Activated CD4-positive, alpha-beta T cell treated with anti-CD3 and anti-CD28 coated beads for 36 hours (primary cell): Measurements from ENCODE around the gene GRPR. TPM values are rescaled to one million over a fixed set of nuclear protein-coding genes. Genes with fewer than 3 reads are reported as not detected.

Experiments used
- ATAC-seq: fragments of 200-7000 bp; cut with Tn5 transposase; one replicate; pipeline ENCODE4 v1.10.0; 2021; ENCODE audit warnings: mild to moderate bottlenecking, moderate library complexity
- CTCF ChIA-PET: fragments of 350-600 bp; sonication (Branson Sonifier 250); formaldehyde crosslinking; loops from one replicate; lab custom pipeline; 2021; ENCODE audit warnings: antibody characterized with exemption; lab: Charles Lee
- POLR2A ChIA-PET: fragments of 350-600 bp; sonication (Branson Sonifier 250); formaldehyde crosslinking; loops from one replicate; lab custom pipeline; 2021; ENCODE audit warnings: antibody characterized with exemption, inconsistent platforms; lab: Charles Lee
- DNase-seq: peaks from one replicate; pipeline ENCODE4 v3.0.0-alpha.2; 2020
- H3K27ac Mint-ChIP-seq: one replicate; pipeline ENCODE4 v1.8.0; 2021; ENCODE audit warnings: mixed read lengths
- H3K27me3 Mint-ChIP-seq: one replicate; pipeline ENCODE4 v1.8.0; 2021; ENCODE audit warnings: mixed read lengths
- H3K36me3 Mint-ChIP-seq: one replicate; pipeline ENCODE4 v1.8.0; 2021; ENCODE audit warnings: low read depth, mixed read lengths
- H3K4me1 Mint-ChIP-seq: one replicate; pipeline ENCODE4 v1.8.0; 2021; ENCODE audit warnings: mixed read lengths
- H3K4me3 Mint-ChIP-seq: one replicate; pipeline ENCODE4 v1.8.0; 2021; ENCODE audit warnings: mild to moderate bottlenecking, moderate library complexity, mixed read lengths
- H3K9me3 Mint-ChIP-seq: one replicate; pipeline ENCODE4 v1.8.0; 2021; ENCODE audit warnings: low read depth, mixed read lengths
- intact Hi-C, 2 experiments: fragments of 100-400 bp; cut with DNase I in 1 of 2; cut with micrococcal nuclease in 1 of 2; formaldehyde crosslinking; loops; one replicate each; pipeline versions ENCODE4 v1.14.2 to v1.15.1; 2022 to 2024; cut with DNase I, micrococcal nuclease
- total RNA-seq, 2 experiments: library from RNA; stranded (reverse); gene quantifications; one replicate each; pipeline ENCODE4 v1.2.3, GENCODE V29; 2021

Gene GRPR
- total RNA-seq, 2 experiments from 2014 or later: not detected

DNA sequence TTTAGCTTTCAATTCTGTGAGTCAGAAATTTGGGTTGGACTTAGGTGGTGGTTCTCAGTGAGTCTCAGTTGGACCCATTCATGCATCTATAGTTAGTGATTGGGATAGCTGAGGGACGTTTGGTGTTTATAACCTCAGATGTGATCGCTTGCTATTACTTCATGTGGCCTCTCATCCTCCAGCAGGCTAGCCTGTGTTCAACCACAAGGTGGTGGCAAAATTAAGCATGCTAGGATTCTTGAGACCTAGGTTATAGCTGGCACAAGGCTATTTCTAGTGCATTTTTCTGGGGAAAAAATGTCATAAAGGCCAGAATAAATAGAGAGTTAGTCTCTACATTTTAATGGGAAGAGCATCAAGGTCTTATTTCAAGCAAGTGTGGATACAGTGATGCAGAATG, 10.9 kb upstream of the GRPR start:
- ChIA-PET CTCF (no interaction called here), POLR2A (no interaction called here)
- Mint-ChIP-seq H3K9me3 (no peaks in the 10 kb centered on the region), H3K4me3 (no peak overlapping the region), H3K4me1 (no peaks in the 10 kb centered on the region), H3K27me3 (no peaks in the 10 kb centered on the region), H3K27ac (no peak overlapping the region), H3K36me3 (no peaks in the 10 kb centered on the region)
- no peak for ATAC-seq
- intact Hi-C loops: no loop called here
- DNase-seq: no peak

DNA sequence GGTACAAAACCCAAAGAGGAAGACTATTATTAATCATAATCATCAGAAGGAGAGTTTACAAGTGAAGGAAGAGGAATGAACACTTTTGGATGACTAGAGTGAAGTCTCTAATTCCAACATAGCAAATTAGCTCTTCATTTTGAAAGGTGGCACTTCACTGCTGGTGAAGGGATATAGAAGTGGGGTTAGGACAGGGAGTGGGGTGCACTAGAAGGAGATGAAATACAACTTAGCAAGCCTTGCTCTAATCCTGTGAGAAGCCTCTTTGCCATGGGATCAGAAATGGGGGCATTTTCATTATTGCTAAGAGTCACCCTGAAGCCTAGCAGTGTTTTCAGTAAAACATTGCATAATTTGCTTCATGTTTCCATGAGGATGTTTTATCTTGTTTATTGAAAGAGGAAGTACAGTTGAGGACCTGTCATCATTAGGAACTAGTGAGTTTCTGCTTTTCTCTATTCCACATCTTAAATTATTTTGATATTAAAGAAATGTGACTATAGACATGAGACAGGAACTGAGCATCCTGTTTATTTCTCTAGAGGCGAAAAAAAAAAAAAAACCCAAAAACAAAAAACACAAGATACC, 9.3 kb upstream of the GRPR start:
- ChIA-PET POLR2A (no interaction called here), CTCF (no interaction called here)
- ATAC-seq: no peak
- Mint-ChIP-seq H3K27ac (no peak overlapping the region), H3K4me3 (no peak overlapping the region), H3K36me3 (no peaks in the 10 kb centered on the region), H3K9me3 (peaks cover 2% of the 10 kb centered on the region), H3K4me1 (peaks cover 5% of the 10 kb centered on the region), H3K27me3 (no peaks in the 10 kb centered on the region)
- intact Hi-C loops: no loop called here
- DNase-seq: no peak

DNA sequence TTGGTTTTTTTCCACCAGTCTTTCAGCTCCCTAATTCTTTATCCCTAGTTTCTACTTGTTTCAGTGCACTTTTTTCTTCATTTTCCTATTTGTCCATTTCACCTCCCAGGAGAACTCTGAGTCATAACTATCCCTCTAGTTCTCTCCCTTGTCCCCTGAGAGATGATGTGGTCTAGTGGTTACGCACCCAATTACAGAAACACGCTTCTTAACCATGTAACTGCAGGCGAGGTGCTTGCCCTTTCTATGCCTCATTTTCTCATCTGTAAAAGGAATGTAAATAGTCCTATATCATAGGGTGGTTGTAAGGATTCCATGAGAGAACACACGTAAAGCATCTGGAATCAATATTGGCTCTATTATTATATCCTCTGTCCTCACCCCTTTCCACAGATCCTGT, 8.8 kb upstream of the GRPR start:
- ChIA-PET POLR2A (no interaction called here), CTCF (no interaction called here)
- ATAC-seq (no peak), DNase-seq (no peak)
- intact Hi-C loops: no loop called here
- Mint-ChIP-seq H3K4me3 (no peak overlapping the region), H3K27me3 (no peaks in the 10 kb centered on the region), H3K36me3 (no peaks in the 10 kb centered on the region), H3K27ac (no peak overlapping the region), H3K9me3 (peaks cover 5% of the 10 kb centered on the region), H3K4me1 (peaks cover 10% of the 10 kb centered on the region)

DNA sequence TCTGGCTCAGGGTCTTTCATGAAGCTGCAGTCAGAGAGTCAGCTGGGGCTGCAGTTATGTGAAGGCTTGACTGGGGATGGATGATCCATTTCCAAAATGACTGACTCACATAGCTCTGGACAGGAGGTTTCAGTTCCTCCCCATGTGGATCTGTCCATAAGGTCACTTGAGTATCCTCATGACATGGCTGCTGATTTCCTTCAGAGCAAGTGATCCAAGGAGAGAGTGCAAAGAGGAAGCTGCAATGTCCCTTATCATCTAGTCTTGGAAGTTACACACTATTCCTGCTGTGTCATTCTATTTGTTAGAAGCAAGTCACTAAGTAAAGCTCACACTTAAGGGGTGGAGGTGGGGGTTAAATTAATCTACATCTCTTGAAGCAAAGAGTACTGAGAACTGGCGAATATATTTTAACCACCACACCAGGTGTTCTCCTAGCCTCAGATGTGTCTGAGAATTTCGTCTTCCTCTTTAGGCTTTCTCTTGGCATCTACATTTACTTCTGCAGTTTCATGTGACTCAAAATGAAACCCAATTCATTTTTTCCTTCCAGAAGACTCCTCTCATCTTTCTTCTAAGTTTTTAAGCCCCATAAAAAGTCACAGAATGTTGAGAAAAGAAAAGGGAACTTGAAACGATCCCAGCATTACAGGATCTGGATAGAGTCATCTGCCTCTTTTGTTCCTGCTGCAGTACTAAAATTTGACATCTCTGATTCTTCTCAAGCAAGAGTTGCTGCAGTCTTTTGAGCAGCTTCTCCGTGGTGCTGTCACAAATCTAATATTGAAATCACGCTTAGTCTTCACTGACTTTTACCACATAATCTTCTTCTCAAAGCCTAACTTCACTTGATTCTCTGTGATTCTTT, 3.8 kb upstream of the GRPR start:
- no peak for DNase-seq
- Mint-ChIP-seq H3K4me1 (peaks cover 22% of the 10 kb centered on the region), H3K27ac (no peak overlapping the region), H3K36me3 (no peaks in the 10 kb centered on the region), H3K27me3 (peaks cover 8% of the 10 kb centered on the region), H3K4me3 (no peak overlapping the region), H3K9me3 (peaks cover 5% of the 10 kb centered on the region)
- POLR2A ChIA-PET: no interaction called here
- CTCF ChIA-PET: no interaction called here
- intact Hi-C loops: loop anchor here in 1 of 2 experiments (5.0 kb wide), 1 partner anchor 132 kb away; no protein-coding TSS in a partner anchor
- peak; percentile 80 for ATAC-seq

DNA sequence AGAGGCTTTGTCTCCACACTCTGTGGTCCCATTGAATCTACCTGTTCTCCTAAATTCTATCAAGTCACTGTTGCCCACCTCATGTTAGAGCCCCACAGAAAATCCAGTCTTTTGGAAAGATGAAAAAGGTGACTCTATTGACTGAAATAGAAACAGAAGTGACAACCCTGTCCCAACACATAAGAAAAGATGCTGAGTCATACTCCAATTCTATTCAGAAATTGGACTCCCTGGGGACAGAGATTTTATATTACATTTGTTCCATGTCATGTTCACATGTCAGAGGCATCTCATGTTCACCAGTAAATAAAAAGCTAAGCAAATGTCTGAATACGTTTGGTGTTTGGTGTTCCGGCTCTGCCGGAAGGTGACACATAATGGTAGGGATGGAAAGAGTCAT, 2.9 kb upstream of the GRPR start:
- POLR2A ChIA-PET: no interaction called here
- intact Hi-C loops: loop anchor here in 1 of 2 experiments (5.0 kb wide), 1 partner anchor 133 kb away; no protein-coding TSS in a partner anchor
- H3K9me3 Mint-ChIP-seq: peaks cover 5% of the 10 kb centered on the region
- DNase-seq (no peak), ATAC-seq (no peak)
- peaks cover 8% of the 10 kb centered on the region for H3K27me3 Mint-ChIP-seq
- H3K27ac Mint-ChIP-seq: no peak overlapping the region
- no peak overlapping the region for H3K4me3 Mint-ChIP-seq
- H3K4me1 Mint-ChIP-seq: peaks cover 22% of the 10 kb centered on the region
- CTCF ChIA-PET: no interaction called here
- H3K36me3 Mint-ChIP-seq: no peaks in the 10 kb centered on the region

DNA sequence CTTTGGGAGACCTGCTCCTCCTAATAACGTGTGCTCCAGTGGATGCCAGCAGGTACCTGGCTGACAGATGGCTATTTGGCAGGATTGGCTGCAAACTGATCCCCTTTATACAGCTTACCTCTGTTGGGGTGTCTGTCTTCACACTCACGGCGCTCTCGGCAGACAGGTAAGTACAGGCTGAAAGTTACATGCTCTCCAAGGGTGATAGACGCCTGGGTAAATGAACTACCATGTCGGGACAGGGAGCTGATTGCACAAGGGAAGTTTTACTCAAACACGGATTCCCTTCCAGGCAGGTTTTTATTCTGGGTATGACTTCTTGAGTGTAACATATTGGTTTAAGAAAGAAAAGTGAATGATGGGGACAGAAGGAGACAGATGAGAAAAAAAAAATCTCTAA, 836 bp downstream of the GRPR start:
- CTCF ChIA-PET: interaction anchor here (1.1 kb wide), 1 partner anchor 11 kb away, joined by 3 read pairs; no protein-coding TSS in a partner anchor
- Mint-ChIP-seq H3K27ac (no peak overlapping the region), H3K4me3 (no peak overlapping the region), H3K9me3 (peaks cover 2% of the 10 kb centered on the region), H3K27me3 (peaks cover 16% of the 10 kb centered on the region), H3K4me1 (peaks cover 16% of the 10 kb centered on the region), H3K36me3 (no peaks in the 10 kb centered on the region)
- ATAC-seq: no peak
- no peak for DNase-seq
- intact Hi-C loops: loop anchor here in 1 of 2 experiments (5.0 kb wide), 1 partner anchor 137 kb away; no protein-coding TSS in a partner anchor
- POLR2A ChIA-PET: no interaction called here

DNA sequence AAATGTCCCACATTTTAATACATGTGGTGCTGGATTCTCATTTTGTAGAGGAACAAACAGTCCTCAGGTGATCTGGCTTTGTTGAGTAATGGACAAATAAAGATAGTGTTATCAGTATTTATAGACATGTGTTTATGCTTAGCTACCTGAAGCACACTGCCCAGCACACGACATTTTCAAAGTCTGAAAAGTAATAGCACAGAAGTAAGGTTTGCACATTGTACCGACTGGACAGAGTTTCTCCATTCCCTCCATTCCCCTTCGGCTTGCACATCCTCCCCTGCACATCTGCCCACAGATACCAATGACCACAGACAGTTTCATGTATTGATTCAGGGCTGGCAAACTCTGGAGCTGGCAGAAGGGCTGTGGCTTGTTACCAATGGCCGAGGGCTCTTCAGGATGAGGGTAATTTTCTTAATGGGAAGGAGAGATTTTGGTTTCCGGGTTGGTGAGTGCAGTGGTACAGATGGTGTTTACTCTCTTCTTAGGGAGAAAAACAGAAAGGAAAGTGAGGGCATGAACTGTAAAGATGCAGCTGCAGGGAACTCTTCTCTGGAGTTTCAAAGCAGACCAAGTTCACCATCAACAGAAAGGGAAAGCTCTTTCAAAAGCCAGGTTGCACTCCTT, 2.3 kb downstream of the GRPR start:
- Mint-ChIP-seq H3K27ac (no peak overlapping the region), H3K36me3 (no peaks in the 10 kb centered on the region), H3K4me1 (peaks cover 2% of the 10 kb centered on the region), H3K27me3 (peaks cover 16% of the 10 kb centered on the region), H3K9me3 (no peaks in the 10 kb centered on the region), H3K4me3 (no peak overlapping the region)
- intact Hi-C loops: no loop called here
- ChIA-PET CTCF (interaction anchor here (1.3 kb wide), 1 partner anchor 8 kb away, joined by 3 read pairs; no protein-coding TSS in a partner anchor), POLR2A (no interaction called here)
- no peak for ATAC-seq
- no peak for DNase-seq

DNA sequence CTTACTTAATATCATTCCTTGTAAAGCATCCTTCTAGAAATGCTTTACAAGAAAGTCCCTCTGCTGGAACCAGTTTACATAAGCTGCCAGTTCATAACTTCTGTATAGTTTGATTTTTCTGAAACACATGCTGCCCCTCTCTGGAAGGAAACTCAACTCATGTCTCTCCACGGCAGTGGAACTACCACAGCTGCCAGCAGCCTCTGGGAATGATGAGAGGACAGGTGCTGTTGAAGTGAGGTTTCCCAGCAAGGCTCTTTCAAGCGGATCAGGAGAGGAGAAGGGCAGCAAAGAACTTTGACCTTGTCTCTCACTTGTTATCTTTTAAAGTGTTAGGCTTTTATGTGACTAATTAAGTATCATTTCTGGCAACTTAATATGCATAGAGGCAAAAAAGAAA, 7.3 kb downstream of the GRPR start:
- ATAC-seq (no peak), DNase-seq (no peak)
- no peaks in the 10 kb centered on the region for H3K9me3 Mint-ChIP-seq
- no peak overlapping the region for H3K4me3 Mint-ChIP-seq
- peaks cover 12% of the 10 kb centered on the region for H3K27me3 Mint-ChIP-seq
- no peaks in the 10 kb centered on the region for H3K4me1 Mint-ChIP-seq
- H3K27ac Mint-ChIP-seq: no peak overlapping the region
- intact Hi-C loops: loop anchor here in 1 of 2 experiments (10.0 kb wide), 1 partner anchor 366 kb away; no protein-coding TSS in a partner anchor
- CTCF ChIA-PET: no interaction called here
- POLR2A ChIA-PET: no interaction called here
- H3K36me3 Mint-ChIP-seq: no peaks in the 10 kb centered on the region

DNA sequence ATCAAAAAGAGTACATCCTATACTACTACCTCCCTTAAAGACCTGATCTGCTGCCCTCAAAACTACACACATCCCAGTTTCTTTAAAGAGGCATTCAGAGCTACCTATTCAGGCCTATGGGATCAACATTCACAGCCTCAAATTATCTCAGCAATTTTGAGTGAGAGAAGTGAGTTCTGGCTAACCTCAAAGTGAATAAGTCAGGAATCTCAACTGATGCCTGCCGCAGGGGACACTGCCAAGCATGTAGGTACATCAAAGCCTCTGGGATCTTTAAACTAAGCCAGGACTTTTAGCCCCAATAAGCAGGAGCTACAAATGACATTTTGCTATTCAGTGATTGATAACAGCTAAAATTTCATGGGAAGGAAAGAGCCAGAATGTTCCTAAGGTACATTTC, 11.6 kb downstream of the GRPR start:
- ChIA-PET POLR2A (no interaction called here), CTCF (no interaction called here)
- DNase-seq (no peak), ATAC-seq (no peak)
- H3K4me1 Mint-ChIP-seq: no peaks in the 10 kb centered on the region
- no peak overlapping the region for H3K4me3 Mint-ChIP-seq
- H3K27ac Mint-ChIP-seq: no peak overlapping the region
- H3K9me3 Mint-ChIP-seq: no peaks in the 10 kb centered on the region
- H3K36me3 Mint-ChIP-seq: no peaks in the 10 kb centered on the region
- H3K27me3 Mint-ChIP-seq: peaks cover 6% of the 10 kb centered on the region
- intact Hi-C loops: loop anchor here in 1 of 2 experiments (10.0 kb wide), 1 partner anchor 370 kb away; no protein-coding TSS in a partner anchor

DNA sequence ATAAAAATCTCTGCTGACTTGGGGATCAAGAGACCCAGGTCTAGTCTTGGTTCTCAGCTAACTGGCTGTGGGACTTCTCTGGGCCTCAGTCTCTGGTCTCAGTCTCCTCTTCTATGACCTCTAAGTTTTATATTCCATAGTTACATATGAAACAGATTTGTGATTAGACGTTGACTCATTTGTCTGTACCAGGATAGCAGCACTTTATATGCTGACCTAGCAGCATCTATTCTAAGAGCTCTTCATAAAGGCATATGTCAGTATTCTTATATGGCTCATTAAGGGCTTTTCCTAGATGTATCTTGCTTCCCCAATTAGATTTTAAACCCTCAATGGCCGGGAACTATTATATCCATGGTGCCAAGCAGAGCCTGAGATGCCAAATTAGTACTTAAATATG, 12.7 kb downstream of the GRPR start:
- Mint-ChIP-seq H3K4me1 (peaks cover 3% of the 10 kb centered on the region), H3K4me3 (no peak overlapping the region), H3K9me3 (no peaks in the 10 kb centered on the region), H3K27ac (no peak overlapping the region), H3K27me3 (peaks cover 9% of the 10 kb centered on the region), H3K36me3 (no peaks in the 10 kb centered on the region)
- ATAC-seq (no peak), DNase-seq (no peak)
- CTCF ChIA-PET: interaction anchor here (1.1 kb wide), 1 partner anchor 13 kb away, joined by 3 read pairs; the partner anchor contains the start of gene GRPR
- POLR2A ChIA-PET: no interaction called here
- intact Hi-C loops: loop anchor here in 1 of 2 experiments (10.0 kb wide), 1 partner anchor 371 kb away; no protein-coding TSS in a partner anchor

DNA sequence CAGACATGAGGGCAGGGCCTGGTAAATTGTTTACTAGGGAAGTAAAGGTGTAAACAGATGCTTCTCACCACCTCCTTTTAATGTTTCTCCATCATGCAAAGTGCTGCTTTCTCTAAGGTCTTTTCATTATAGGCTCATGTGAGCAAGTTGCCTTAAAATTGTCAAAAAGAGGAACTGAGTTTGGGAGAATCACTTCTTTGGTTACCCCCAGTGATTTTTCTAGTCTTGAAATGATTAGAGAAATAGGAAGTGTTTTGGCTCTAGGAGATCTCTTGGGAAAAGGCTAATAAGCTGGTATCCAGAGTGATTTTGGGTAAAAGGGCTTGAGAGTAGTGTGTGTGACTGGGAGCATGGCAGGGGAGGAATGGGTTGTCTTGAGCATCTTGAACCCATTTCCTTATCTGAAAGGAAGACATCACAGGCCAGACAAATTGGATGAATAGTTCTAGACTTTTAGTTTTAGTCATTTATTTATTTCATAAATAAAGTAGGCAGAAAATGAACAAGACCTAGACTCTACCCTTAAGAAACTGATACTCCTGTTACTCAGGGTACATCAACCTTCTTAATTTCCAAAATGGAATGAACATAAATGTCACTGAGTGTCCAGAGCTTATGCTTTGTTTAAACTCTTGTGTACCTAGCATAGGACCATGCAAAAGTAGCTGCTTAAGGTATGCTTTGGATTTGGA, 14.2 kb downstream of the GRPR start:
- Mint-ChIP-seq H3K27ac (no peak overlapping the region), H3K9me3 (no peaks in the 10 kb centered on the region), H3K27me3 (peaks cover 4% of the 10 kb centered on the region), H3K4me1 (peaks cover 3% of the 10 kb centered on the region), H3K4me3 (no peak overlapping the region), H3K36me3 (no peaks in the 10 kb centered on the region)
- CTCF ChIA-PET: interaction anchor here (2.8 kb wide), 1 partner anchor 15 kb away, joined by 10 read pairs; the partner anchor contains the start of gene GRPR
- ATAC-seq (no peak), DNase-seq (no peak)
- intact Hi-C loops: loop anchor here in 1 of 2 experiments (10.0 kb wide), 1 partner anchor 373 kb away; no protein-coding TSS in a partner anchor
- POLR2A ChIA-PET: no interaction called here
